Coronary artery (tissue), 2 donors: ENCODE results near the gene SDR42E1.
"Not testable (repeated sequence)": the region's sequence is repeated elsewhere in the genome, so short reads cannot be mapped to it uniquely, and the experiment has no call there.

Experiments used
- DNase-seq: peaks from one replicate; pipeline ENCODE4 v3.0.0-alpha.2; 2017; ENCODE audit warnings: low spot score
- H3K27ac ChIP-seq, 2 donors: fragments of 200-600 bp; sonication (generic); one replicate each; pipeline ENCODE4 v1.5.1; 2016 to 2019
- H3K4me3 ChIP-seq: fragments of 200-600 bp; sonication (generic); 2 replicates; pipeline ENCODE4 v1.5.1; 2016; ENCODE audit warnings: mild to moderate bottlenecking, moderate library complexity
- TF ChIP-seq, protein P1 (sequence below): fragments of 200-600 bp; sonication (generic); IDR thresholded peaks from one replicate; pipeline ENCODE4 v1.5.1; 2019; ENCODE audit warnings: antibody characterized with exemption

SDR42E1 gene

DNA sequence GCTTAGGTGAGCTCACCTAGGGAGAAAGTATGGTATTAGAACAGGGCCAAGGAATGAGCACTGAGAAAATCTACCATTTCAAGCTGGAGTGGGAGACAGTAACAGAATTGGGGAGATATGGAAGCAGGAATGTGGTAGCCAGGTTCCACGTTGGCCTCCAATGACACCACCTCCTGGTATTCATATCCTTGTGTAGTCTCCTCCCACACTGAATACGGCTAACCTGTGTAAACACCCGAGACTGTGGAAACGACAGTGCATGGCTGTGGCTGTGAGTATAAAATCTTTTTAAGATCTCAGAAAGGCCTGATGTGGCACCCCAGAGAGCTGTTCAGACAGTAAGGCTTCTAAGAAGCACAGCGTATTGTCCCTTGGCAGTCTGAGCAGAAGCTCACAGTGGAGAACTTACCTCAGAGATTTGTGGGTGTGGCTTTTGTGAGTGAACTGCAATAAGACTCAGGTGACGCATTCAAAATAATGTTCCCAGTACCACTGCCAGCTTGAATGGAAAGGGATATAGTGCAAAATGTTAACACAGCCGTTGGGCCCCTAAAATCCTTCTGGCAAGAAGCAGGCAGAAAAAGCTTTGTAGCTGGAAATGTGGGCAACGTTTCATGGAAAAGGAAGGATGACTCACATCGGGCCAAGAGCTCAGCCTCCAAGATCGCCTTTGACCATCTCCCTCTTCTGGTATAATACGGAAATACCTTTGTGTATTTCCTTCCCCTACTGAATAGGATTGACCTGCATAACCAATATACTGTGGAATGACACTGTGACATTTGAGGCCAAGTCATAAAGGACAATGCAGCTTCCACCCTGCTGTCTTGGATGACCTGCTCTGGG, 14.4 kb downstream of the SDR42E1 start:
- H3K4me3 ChIP-seq = no peak overlapping the region
- TF ChIP-seq, protein P1, sequence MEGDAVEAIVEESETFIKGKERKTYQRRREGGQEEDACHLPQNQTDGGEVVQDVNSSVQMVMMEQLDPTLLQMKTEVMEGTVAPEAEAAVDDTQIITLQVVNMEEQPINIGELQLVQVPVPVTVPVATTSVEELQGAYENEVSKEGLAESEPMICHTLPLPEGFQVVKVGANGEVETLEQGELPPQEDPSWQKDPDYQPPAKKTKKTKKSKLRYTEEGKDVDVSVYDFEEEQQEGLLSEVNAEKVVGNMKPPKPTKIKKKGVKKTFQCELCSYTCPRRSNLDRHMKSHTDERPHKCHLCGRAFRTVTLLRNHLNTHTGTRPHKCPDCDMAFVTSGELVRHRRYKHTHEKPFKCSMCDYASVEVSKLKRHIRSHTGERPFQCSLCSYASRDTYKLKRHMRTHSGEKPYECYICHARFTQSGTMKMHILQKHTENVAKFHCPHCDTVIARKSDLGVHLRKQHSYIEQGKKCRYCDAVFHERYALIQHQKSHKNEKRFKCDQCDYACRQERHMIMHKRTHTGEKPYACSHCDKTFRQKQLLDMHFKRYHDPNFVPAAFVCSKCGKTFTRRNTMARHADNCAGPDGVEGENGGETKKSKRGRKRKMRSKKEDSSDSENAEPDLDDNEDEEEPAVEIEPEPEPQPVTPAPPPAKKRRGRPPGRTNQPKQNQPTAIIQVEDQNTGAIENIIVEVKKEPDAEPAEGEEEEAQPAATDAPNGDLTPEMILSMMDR = no peak
- H3K27ac ChIP-seq = peak overlapping the region in 1 of 2 donors; percentile 27
- no peak for DNase-seq

DNA sequence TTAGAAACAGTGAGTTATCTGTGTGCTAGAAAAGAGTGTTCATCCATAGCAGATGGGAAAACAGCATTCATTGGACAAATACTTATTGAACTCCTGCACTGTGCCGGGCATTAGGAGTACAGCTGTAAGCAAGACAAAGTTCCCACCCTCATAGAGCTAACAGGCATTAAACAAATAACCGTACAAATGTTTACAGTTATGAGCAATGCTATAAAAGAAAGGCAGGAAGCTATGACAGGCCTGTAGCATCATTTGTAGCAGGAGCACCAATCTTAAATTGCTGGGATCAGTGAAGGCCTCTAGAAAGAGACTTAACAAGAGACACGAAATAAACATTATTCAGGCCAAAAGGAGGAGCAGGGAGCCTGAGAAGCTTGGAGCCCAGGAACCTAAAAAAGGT, 15.6 kb downstream of the SDR42E1 start:
- DNase-seq = no peak
- Histone ChIP-seq H3K27ac (no peak overlapping the region), H3K4me3 (no peak overlapping the region)
- TF ChIP-seq, protein P1 = no peak

DNA sequence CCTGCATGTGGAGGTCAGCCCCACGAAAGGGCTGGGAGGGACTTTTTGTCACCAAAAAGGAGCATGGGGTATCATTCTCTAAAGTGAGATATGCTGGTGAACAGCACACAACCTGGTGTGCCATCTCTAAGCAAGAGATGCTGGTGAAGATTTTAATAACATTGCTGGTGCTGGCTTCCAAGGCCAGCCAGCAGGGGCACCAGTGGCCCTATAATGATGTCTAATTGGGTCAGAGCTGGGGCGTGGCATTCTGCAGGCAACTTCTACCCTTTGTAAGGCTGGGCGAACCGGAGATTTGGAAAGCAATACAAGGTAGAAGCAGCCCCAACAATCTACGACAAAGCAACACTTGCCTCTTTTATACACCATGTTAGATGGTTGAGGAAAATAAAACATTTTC, 16.8 kb downstream of the SDR42E1 start:
- no peak for DNase-seq
- TF ChIP-seq, protein P1 = no peak
- Histone ChIP-seq H3K4me3 (no peak overlapping the region), H3K27ac (no peak overlapping the region)

DNA sequence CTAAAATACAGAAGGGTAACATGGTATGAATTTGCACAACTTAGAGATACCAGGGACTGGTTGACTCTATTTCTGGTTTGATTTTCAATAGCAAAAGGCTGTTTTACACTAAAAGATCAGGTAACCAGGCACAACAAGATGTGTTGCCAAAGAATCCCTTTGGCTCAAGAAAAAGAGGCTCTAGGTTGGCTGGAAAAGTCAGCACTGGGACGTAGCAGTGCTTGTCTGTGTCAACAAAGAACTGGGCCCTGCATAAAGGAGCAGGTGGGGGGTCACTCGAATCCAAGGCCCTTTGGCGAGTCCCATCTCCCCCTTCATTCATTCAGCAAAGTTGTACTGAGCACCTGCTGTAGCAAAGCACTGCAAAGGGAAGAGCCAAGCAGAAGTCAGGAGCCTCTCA, 18.4 kb downstream of the SDR42E1 start:
- Histone ChIP-seq H3K4me3 (no peak overlapping the region), H3K27ac (no peak overlapping the region)
- TF ChIP-seq, protein P1 = no peak
- no peak for DNase-seq

DNA sequence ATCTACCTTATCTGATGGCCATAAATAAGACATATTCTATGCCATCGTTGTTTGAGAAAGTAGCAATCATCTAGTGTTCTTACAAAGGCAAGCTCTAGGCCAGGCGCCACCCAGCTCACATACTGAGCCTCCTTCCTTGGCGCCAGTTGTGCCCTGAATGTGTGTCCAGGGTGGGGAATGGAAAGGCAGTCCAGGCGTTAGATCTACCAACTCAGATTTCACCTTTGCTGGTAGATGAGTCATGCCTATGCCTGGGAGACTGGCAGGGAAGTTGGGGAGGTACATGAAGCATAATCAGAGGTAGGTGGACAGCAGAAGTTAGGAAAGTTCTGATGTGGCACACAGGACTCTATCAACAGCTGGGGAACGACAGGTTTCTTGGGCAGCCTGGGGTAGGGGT, 23.6 kb downstream of the SDR42E1 start:
- Histone ChIP-seq H3K4me3 (no peak overlapping the region), H3K27ac (no peak overlapping the region)
- no peak for DNase-seq
- TF ChIP-seq, protein P1 = no peak

DNA sequence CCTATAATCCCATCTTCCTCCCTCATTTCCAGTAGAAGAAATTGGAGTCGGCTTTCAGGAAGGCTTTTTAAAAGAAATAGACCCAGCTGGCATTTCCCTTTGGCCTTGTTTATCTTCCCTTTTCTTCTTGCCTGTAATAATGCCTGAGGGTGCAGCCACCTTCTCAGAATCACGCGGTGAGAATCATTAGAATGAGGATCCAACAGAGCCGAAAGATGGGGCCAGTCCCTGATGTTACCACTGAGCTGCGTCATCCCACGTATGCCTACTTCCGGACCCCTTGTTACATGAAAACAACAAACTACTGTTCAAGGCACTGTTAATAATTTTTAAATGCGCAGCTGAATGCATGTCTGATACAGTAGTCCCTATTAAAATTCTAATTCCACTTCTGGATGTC, 24.1 kb downstream of the SDR42E1 start:
- H3K27ac ChIP-seq = no peak overlapping the region
- TF ChIP-seq, protein P1 = no peak
- H3K4me3 ChIP-seq = no peak overlapping the region
- no peak for DNase-seq

DNA sequence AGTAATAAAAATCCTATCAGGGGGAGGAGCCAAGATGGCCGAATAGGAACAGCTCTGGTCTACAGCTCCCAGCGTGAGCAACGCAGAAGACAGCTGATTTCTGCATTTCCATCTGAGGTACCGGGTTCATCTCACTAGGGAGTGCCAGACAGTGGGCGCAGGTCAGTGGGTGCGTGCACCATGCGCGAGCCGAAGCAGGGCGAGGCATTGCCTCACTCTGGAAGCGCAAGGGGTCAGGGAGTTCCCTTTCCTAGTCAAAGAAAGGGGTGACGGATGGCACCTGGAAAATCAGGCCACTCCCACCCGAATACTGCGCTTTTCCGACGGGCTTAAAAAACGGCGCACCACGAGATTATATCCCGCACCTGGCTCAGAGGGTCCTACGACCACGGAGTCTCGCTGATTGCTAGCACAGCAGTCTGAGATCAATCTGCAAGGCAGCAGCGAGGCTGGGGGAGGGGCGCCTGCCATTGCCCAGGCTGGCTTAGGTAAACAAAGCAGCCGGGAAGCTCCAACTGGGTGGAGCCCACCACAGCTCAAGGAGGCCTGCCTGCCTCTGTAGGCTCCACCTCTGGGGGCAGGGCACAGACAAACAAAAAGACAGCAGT, 33.8 kb downstream of the SDR42E1 start:
- not testable (repeated sequence) for H3K27ac ChIP-seq, DNase-seq, H3K4me3 ChIP-seq
